ENCODE results near the gene ASIP. TPM values are rescaled to one million over a fixed set of nuclear protein-coding genes. Genes with fewer than 3 reads are reported as not detected.

Gene ASIP
- total and polyA plus RNA-seq, 2 of the 13 experiments (the other 11 are each of a cell fraction or from before 2014, with no cell fraction given) = not detected

DNA sequence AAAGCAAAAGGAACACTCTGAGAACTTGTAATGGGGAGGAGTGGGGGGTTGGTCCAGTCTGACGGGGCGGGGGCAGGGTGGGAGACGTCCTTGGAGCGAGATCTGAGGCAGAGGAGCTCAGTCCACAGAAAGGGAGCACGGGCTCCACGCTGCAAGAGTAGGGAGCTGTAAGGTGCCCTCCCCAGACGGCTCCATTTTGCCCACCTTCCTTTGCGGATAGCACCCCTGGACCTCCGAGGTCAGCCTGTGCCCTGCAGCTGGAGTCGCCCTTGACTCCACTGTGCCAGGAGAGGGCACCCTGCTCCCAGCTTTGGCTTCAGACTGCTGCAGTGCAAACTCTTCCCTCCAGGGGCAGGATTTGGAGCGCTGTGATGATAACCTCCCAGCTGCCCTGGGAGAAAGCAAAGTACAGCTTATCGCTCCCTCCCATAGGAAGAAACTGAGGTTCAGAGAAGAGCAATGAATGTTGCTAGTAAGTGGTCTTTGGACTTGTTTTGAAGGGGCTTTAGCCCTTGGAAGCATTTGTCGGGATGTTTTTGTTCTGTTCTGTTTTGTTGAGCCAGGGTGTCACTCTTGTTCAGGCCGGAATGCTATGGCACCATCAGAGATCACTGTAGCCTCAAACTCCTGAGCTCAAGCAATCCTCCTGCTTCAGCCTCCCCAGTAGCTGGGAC lies 71.5 kb downstream of the ASIP start (continued):
- TF ChIP-seq, protein P1, sequence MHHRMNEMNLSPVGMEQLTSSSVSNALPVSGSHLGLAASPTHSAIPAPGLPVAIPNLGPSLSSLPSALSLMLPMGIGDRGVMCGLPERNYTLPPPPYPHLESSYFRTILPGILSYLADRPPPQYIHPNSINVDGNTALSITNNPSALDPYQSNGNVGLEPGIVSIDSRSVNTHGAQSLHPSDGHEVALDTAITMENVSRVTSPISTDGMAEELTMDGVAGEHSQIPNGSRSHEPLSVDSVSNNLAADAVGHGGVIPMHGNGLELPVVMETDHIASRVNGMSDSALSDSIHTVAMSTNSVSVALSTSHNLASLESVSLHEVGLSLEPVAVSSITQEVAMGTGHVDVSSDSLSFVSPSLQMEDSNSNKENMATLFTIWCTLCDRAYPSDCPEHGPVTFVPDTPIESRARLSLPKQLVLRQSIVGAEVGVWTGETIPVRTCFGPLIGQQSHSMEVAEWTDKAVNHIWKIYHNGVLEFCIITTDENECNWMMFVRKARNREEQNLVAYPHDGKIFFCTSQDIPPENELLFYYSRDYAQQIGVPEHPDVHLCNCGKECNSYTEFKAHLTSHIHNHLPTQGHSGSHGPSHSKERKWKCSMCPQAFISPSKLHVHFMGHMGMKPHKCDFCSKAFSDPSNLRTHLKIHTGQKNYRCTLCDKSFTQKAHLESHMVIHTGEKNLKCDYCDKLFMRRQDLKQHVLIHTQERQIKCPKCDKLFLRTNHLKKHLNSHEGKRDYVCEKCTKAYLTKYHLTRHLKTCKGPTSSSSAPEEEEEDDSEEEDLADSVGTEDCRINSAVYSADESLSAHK (CRISPR knock-in tag; IDR thresholded peaks at IDR 0.05; ENCODE audit: borderline replicate concordance) = no peak
- TF ChIP-seq AGO1 (IDR thresholded peaks at IDR 0.05; ENCODE audit: low read depth, low read length, poor library complexity, severe bottlenecking) (no peak), ARID5B (CRISPR knock-in tag; IDR thresholded peaks at IDR 0.05) (peak; percentile 87), HOXA3 (CRISPR knock-in tag; IDR thresholded peaks at IDR 0.05) (peak; percentile 85), IKZF1 (IDR thresholded peaks at IDR 0.05) (no peak), ZSCAN12 (CRISPR knock-in tag; IDR thresholded peaks at IDR 0.05) (no peak), KMT2A (CRISPR knock-in tag; IDR thresholded peaks at IDR 0.05) (peak; percentile 93), ZBTB1 (CRISPR knock-in tag; IDR thresholded peaks at IDR 0.05; ENCODE audit: borderline replicate concordance) (0 out of 2 replicates have a peak, but pooled peaks have one; percentile 74), JUND (CRISPR knock-in tag; IDR thresholded peaks at IDR 0.05) (no peak), ZNF430 (CRISPR knock-in tag; IDR thresholded peaks at IDR 0.05) (peak; percentile 34; the same call in 1 of the 2 replicates), ZNF652 (CRISPR knock-in tag; IDR thresholded peaks at IDR 0.05; ENCODE audit: borderline replicate concordance, low read depth) (peak; percentile 68; the same call in 1 of the 2 replicates), HHEX (CRISPR knock-in tag; IDR thresholded peaks at IDR 0.05) (no peak), CREM (IDR thresholded peaks at IDR 0.05) (peak; percentile 52; the same call in 1 of the 2 replicates), CREM (CRISPR knock-in tag; IDR thresholded peaks at IDR 0.05) (no peak), ZNF207 (IDR thresholded peaks at IDR 0.05; ENCODE audit: borderline replicate concordance) (no peak), STAT5B (CRISPR knock-in tag; IDR thresholded peaks at IDR 0.05) (peak; percentile 68; the same call in 1 of the 2 replicates), ZBTB3 (CRISPR knock-in tag; IDR thresholded peaks at IDR 0.05; ENCODE audit: borderline replicate concordance, low read depth) (peak; percentile 66; the same call in 1 of the 2 replicates)
- TF ChIP-seq, protein P2, sequence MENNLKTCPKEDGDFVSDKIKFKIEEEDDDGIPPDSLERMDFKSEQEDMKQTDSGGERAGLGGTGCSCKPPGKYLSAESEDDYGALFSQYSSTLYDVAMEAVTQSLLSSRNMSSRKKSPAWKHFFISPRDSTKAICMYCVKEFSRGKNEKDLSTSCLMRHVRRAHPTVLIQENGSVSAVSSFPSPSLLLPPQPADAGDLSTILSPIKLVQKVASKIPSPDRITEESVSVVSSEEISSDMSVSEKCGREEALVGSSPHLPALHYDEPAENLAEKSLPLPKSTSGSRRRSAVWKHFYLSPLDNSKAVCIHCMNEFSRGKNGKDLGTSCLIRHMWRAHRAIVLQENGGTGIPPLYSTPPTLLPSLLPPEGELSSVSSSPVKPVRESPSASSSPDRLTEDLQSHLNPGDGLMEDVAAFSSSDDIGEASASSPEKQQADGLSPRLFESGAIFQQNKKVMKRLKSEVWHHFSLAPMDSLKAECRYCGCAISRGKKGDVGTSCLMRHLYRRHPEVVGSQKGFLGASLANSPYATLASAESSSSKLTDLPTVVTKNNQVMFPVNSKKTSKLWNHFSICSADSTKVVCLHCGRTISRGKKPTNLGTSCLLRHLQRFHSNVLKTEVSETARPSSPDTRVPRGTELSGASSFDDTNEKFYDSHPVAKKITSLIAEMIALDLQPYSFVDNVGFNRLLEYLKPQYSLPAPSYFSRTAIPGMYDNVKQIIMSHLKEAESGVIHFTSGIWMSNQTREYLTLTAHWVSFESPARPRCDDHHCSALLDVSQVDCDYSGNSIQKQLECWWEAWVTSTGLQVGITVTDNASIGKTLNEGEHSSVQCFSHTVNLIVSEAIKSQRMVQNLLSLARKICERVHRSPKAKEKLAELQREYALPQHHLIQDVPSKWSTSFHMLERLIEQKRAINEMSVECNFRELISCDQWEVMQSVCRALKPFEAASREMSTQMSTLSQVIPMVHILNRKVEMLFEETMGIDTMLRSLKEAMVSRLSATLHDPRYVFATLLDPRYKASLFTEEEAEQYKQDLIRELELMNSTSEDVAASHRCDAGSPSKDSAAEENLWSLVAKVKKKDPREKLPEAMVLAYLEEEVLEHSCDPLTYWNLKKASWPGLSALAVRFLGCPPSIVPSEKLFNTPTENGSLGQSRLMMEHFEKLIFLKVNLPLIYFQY (CRISPR knock-in tag; IDR thresholded peaks at IDR 0.05; ENCODE audit: borderline replicate concordance) = peak; percentile 77; the same call in 1 of the 2 replicates
- TF ChIP-seq, protein P3, sequence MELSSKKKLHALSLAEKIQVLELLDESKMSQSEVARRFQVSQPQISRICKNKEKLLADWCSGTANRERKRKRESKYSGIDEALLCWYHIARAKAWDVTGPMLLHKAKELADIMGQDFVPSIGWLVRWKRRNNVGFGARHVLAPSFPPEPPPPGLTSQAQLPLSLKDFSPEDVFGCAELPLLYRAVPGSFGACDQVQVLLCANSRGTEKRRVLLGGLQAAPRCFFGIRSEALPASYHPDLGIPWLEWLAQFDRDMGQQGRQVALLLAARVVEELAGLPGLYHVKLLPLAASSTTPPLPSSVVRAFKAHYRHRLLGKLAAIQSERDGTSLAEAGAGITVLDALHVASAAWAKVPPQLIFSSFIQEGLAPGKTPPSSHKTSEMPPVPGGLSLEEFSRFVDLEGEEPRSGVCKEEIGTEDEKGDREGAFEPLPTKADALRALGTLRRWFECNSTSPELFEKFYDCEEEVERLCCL (CRISPR knock-in tag; IDR thresholded peaks at IDR 0.05; ENCODE audit: borderline replicate concordance) = peak; percentile 50; the same call in 1 of the 2 replicates

All from HepG2 (cell line).